Keratinocyte (primary cell): Measurements from ENCODE around the gene TBX21.

Source experiments
- CTCF ChIP-seq, 3 experiments: IDR thresholded peaks in 1 of 3; conservative IDR thresholded peaks in 1 of 3; optimal IDR thresholded peaks in 1 of 3; 2 replicates in 2 of 3; 3 replicates in 1 of 3; pipeline versions ENCODE3 to v1.5.1; 2011; ENCODE audit warnings: low read length in 3 of 3, mild to moderate bottlenecking in 3 of 3, moderate library complexity in 2 of 3, control low read depth in 1 of 3, inconsistent platforms in 1 of 3; ENCODE audit not compliant: insufficient read depth in 2 of 3; ENCODE audit errors: extremely low read depth in 1 of 3
- EZH2 ChIP-seq: IDR thresholded peaks from one replicate; pipeline ENCODE4 v1.6.1; 2012; ENCODE audit warnings: inconsistent platforms, mild to moderate bottlenecking, low read length, moderate library complexity

- TF ChIP-seq CTCF (optimal IDR thresholded peaks at IDR 0.05 in 1 of 3, IDR thresholded peaks at IDR 0.05 in 1 of 3, conservative IDR thresholded peaks at IDR 0.05 in 1 of 3; ENCODE audit: extremely low read depth in 1 of 3, insufficient read depth in 2 of 3, low read length in 3 of 3) (no peak), EZH2 (no peak)
Measured at GRCh38 chr17:47708312-47708863, 24.6 kb upstream of the TBX21 start.
